Measurements from ENCODE around the gene CTNS. TPM values are rescaled to one million over a fixed set of nuclear protein-coding genes. Genes with fewer than 3 reads are reported as not detected.
A peak's percentile ranks its signal among the peaks of the same experiment; 100 is the strongest.

Gene CTNS
- total and polyA plus RNA-seq, 8 donors, result 4.0 to 74.5 (median 11.9) TPM

DNA sequence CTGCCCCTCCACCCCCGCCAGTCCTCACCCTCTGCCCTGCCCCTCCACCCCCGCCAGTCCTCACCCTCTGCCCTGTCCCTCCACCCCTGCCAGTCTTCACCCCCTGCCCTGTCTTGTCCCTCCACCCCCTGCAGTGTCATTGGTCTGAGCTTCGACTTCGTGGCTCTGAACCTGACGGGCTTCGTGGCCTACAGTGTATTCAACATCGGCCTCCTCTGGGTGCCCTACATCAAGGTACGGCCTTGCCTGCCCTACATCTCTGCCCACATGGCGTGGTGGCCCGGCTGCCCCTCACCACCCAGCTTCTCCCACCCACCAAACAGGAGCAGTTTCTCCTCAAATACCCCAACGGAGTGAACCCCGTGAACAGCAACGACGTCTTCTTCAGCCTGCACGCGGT lies 19.8 kb downstream of the CTNS start:
- 83 to 91% (median 90%) methylated on average over 14 to 16 of the region's 16 CpGs for WGBS, 5 donors
- intact Hi-C loops (cut with DNase I; ENCODE audit: low total_unique reads), result no loop called here
- no peak for DNase-seq
- Histone ChIP-seq H3K4me1 (peaks cover 25 to 40% (median 30%) of the 10 kb centered on the region in 4 donors), H3K36me3 (peaks cover 3 to 46% (median 34%) of the 10 kb centered on the region in 4 donors), H3K27me3 (no peaks in the 10 kb centered on the region), H3K9me3 (no peaks in the 10 kb centered on the region), H3K27ac (no peak overlapping the region), H3K4me3 (no peak overlapping the region)
- no peak for TF ChIP-seq EP300 (IDR thresholded peaks at IDR 0.05)
- TF ChIP-seq, protein P1, sequence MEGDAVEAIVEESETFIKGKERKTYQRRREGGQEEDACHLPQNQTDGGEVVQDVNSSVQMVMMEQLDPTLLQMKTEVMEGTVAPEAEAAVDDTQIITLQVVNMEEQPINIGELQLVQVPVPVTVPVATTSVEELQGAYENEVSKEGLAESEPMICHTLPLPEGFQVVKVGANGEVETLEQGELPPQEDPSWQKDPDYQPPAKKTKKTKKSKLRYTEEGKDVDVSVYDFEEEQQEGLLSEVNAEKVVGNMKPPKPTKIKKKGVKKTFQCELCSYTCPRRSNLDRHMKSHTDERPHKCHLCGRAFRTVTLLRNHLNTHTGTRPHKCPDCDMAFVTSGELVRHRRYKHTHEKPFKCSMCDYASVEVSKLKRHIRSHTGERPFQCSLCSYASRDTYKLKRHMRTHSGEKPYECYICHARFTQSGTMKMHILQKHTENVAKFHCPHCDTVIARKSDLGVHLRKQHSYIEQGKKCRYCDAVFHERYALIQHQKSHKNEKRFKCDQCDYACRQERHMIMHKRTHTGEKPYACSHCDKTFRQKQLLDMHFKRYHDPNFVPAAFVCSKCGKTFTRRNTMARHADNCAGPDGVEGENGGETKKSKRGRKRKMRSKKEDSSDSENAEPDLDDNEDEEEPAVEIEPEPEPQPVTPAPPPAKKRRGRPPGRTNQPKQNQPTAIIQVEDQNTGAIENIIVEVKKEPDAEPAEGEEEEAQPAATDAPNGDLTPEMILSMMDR (IDR thresholded peaks at IDR 0.05), result no peak
- no peak for TF ChIP-seq POLR2A (IDR thresholded peaks at IDR 0.05)

GRCh38 chr17:3656755-3657587 lies 20.4 kb downstream of the CTNS start:
- Histone ChIP-seq H3K36me3 (peaks cover 3 to 50% (median 37%) of the 10 kb centered on the region in 4 donors), H3K27ac (no peak overlapping the region), H3K27me3 (no peaks in the 10 kb centered on the region), H3K4me1 (peaks cover 25 to 46% (median 30%) of the 10 kb centered on the region in 4 donors), H3K4me3 (no peak overlapping the region), H3K9me3 (no peaks in the 10 kb centered on the region)
- no peak for TF ChIP-seq EP300 (IDR thresholded peaks at IDR 0.05)
- no peak for TF ChIP-seq POLR2A (IDR thresholded peaks at IDR 0.05)
- TF ChIP-seq POLR2AphosphoS5 (IDR thresholded peaks at IDR 0.05), result no peak
- TF ChIP-seq, protein P1 (IDR thresholded peaks at IDR 0.05), result no peak
- intact Hi-C loops (cut with DNase I; ENCODE audit: low total_unique reads), result no loop called here
- DNase-seq, result no peak
- 78 to 87% (median 85%) methylated on average over 10 to 16 of the region's 16 CpGs for WGBS, 5 donors

GRCh38 chr17:3657588-3657869 lies 21.0 kb downstream of the CTNS start:
- no peaks in the 10 kb centered on the region for H3K27me3 ChIP-seq
- H3K36me3 ChIP-seq, result peaks cover 5 to 55% (median 41%) of the 10 kb centered on the region in 4 donors
- peaks cover 26 to 51% (median 30%) of the 10 kb centered on the region in 4 donors for H3K4me1 ChIP-seq
- no peak overlapping the region for H3K27ac ChIP-seq
- TF ChIP-seq POLR2AphosphoS5 (IDR thresholded peaks at IDR 0.05), result no peak
- no peak for TF ChIP-seq POLR2A (IDR thresholded peaks at IDR 0.05)
- TF ChIP-seq, protein P1 (IDR thresholded peaks at IDR 0.05), result no peak
- TF ChIP-seq EP300 (IDR thresholded peaks at IDR 0.05), result no peak
- no peaks in the 10 kb centered on the region for H3K9me3 ChIP-seq
- 73 to 94% (median 79%) methylated on average over 3 to 7 of the region's 7 CpGs for WGBS, 5 donors
- no peak for DNase-seq
- intact Hi-C loops (cut with DNase I; ENCODE audit: low total_unique reads), result no loop called here
- H3K4me3 ChIP-seq, result no peak overlapping the region

GRCh38 chr17:3657874-3658783 lies 21.6 kb downstream of the CTNS start:
- intact Hi-C loops (cut with DNase I; ENCODE audit: low total_unique reads), result no loop called here
- no peak for TF ChIP-seq POLR2AphosphoS5 (IDR thresholded peaks at IDR 0.05)
- TF ChIP-seq POLR2A (IDR thresholded peaks at IDR 0.05), result no peak
- TF ChIP-seq, protein P1 (IDR thresholded peaks at IDR 0.05), result no peak
- no peak for TF ChIP-seq EP300 (IDR thresholded peaks at IDR 0.05)
- WGBS, 5 donors, result 88 to 92% (median 89%) methylated on average over 37 to 42 of the region's 42 CpGs
- Histone ChIP-seq H3K9me3 (no peaks in the 10 kb centered on the region), H3K27me3 (no peaks in the 10 kb centered on the region), H3K36me3 (peaks cover 10 to 61% (median 45%) of the 10 kb centered on the region in 4 donors), H3K27ac (peak overlapping the region in 3 of 5 donors; percentile 63 to 90 (median 68)), H3K4me3 (no peak overlapping the region), H3K4me1 (peaks cover 28 to 57% (median 32%) of the 10 kb centered on the region in 4 donors)
- DNase-seq, result no peak

Measured in stomach (tissue), 9 donors.